HepG2 (cell line): ENCODE results near the gene PCNX1. TPM values are rescaled to one million over a fixed set of nuclear protein-coding genes. Genes with fewer than 3 reads are reported as not detected.
"Not testable (repeated sequence)": the region's sequence is repeated elsewhere in the genome, so short reads cannot be mapped to it uniquely, and the experiment has no call there.

Experiments
- ATAC-seq: fragments of 200-7000 bp; cut with Tn5 transposase; 3 replicates; pipeline ENCODE4 v1.9.1; 2020; ENCODE audit warnings: mild to moderate bottlenecking, moderate library complexity
- BruUV-seq: library from RNA; stranded (reverse); fragments of 400-500 nt; replicated peaks from 2 replicates; lab custom pipeline; 2021; lab: Mats Ljungman, UMichigan
- CTCF ChIA-PET: fragments of 300-600 bp; formaldehyde crosslinking; extraction: SDS; loops from one replicate; lab custom pipeline; 2021; ENCODE audit warnings: low total read pairs, inconsistent platforms, low intra/inter-chr PET ratio; lab: Yijun Ruan, JAX
- POLR2A ChIA-PET: fragments of 350-600 bp; sonication (Branson Sonifier 250); formaldehyde crosslinking; loops from one replicate; lab custom pipeline; 2020; ENCODE audit warnings: antibody characterized with exemption, inconsistent platforms; lab: Yijun Ruan, JAX
- DNase-seq: peaks from one replicate; pipeline ENCODE4 v3.0.0-alpha.2; 2015; ENCODE audit warnings: low spot score
- FAIRE-seq: peaks from 3 replicates; lab custom pipeline; 2011; peaks lifted over from hg19 to GRCh38; lab: Jason Lieb, UNC
- H2AFZ ChIP-seq: one replicate; pipeline ENCODE4 v1.6.1; 2011; ENCODE audit warnings: low read length, inconsistent platforms
- H3K27ac ChIP-seq: fragments of 300-600 bp; 3 replicates; pipeline ENCODE4 v1.8.0; 2011; ENCODE audit warnings: mixed run types, mild to moderate bottlenecking, mixed read lengths, low read length, inconsistent platforms; ENCODE audit not compliant: insufficient read depth; ENCODE audit errors: extremely low read length
- H3K27me3 ChIP-seq, 2 experiments: fragments of 200-600 bp in 1 of 2; 2 replicates in 1 of 2; 3 replicates in 1 of 2; pipeline versions ENCODE4 v1.6.0 to v1.8.0; 2011; ENCODE audit warnings: low read length in 2 of 2, mild to moderate bottlenecking in 2 of 2, moderate library complexity in 2 of 2, inconsistent platforms in 1 of 2; ENCODE audit not compliant: insufficient read depth in 2 of 2, control insufficient read depth in 1 of 2
- H3K36me3 ChIP-seq, 2 experiments: fragments of 200-600 bp in 1 of 2; replicated peaks in 1 of 2; 2 replicates in 1 of 2; 3 replicates in 1 of 2; pipeline versions ENCODE4 v1.5.1 to v1.8.0; 2011; ENCODE audit warnings: low read length in 2 of 2, inconsistent platforms in 1 of 2; ENCODE audit not compliant: insufficient read depth in 2 of 2, control insufficient read depth in 1 of 2
- H3K4me1 ChIP-seq: 2 replicates; pipeline ENCODE4 v1.5.1; 2012; ENCODE audit warnings: low read length, inconsistent platforms; ENCODE audit not compliant: insufficient read depth
- H3K4me2 ChIP-seq: 2 replicates; pipeline ENCODE4 v1.6.0; 2011; ENCODE audit warnings: low read depth, low read length, inconsistent platforms
- H3K4me3 ChIP-seq, 3 experiments: fragments of 200-600 bp in 1 of 3; sonication (generic), shearing (Covaris generic) in 1 of 3; replicated peaks in 1 of 3; 2 replicates each; pipeline ENCODE4 v1.5.1; 2011 to 2016; ENCODE audit warnings: low read length in 3 of 3, inconsistent platforms in 2 of 3, low read depth in 2 of 3, mild to moderate bottlenecking in 2 of 3, control low read depth in 1 of 3, mixed read lengths in 1 of 3; ENCODE audit not compliant: insufficient read depth in 1 of 3
- H3K79me2 ChIP-seq: one replicate; pipeline ENCODE4 v1.6.1; 2011; ENCODE audit warnings: low read length, inconsistent platforms; ENCODE audit not compliant: insufficient read depth
- H3K9ac ChIP-seq: 2 replicates; pipeline ENCODE4 v1.6.0; 2011; ENCODE audit warnings: mild to moderate bottlenecking, low read depth, low read length, inconsistent platforms; ENCODE audit not compliant: insufficient read depth
- H3K9me3 ChIP-seq: 2 replicates; pipeline ENCODE4 v1.5.1; 2012; ENCODE audit warnings: mild to moderate bottlenecking, low read length
- H4K20me1 ChIP-seq: 2 replicates; pipeline ENCODE4 v1.6.0; 2011; ENCODE audit warnings: inconsistent platforms, mild to moderate bottlenecking, low read length, moderate library complexity; ENCODE audit not compliant: insufficient read depth
- CBX5 ChIP-seq: sonication (generic); formaldehyde crosslinking; IDR thresholded peaks from 2 replicates; pipeline ENCODE4 v1.4.0; 2020; ENCODE audit warnings: missing genetic modification reagents, borderline replicate concordance
- DR1 ChIP-seq: sonication (generic); formaldehyde crosslinking; IDR thresholded peaks from 2 replicates; pipeline ENCODE4 v1.8.0; 2021; ENCODE audit warnings: mild to moderate bottlenecking, missing genetic modification reagents, inconsistent platforms
- FOXP4 ChIP-seq: sonication (generic); formaldehyde crosslinking; IDR thresholded peaks from 2 replicates; pipeline ENCODE4 v1.4.0; 2020; ENCODE audit warnings: missing genetic modification reagents
- NCOA2 ChIP-seq: sonication (generic); formaldehyde crosslinking; IDR thresholded peaks from 2 replicates; pipeline ENCODE4 v1.8.0; 2022; ENCODE audit warnings: inconsistent platforms
- PBX3 ChIP-seq: sonication (generic); formaldehyde crosslinking; IDR thresholded peaks from 2 replicates; pipeline ENCODE4 v1.8.1; 2023; ENCODE audit warnings: missing genetic modification reagents, inconsistent platforms, borderline replicate concordance
- PHF5A ChIP-seq: IDR thresholded peaks from one replicate; pipeline ENCODE4 v1.6.1; 2018; ENCODE audit warnings: low read depth, missing genetic modification reagents; ENCODE audit not compliant: unreplicated experiment
- RFXANK ChIP-seq: IDR thresholded peaks from 2 replicates; pipeline ENCODE4 v1.6.1; 2016
- SMAD9 ChIP-seq: sonication (generic); formaldehyde crosslinking; IDR thresholded peaks from 2 replicates; pipeline ENCODE4 v1.5.1; 2020; ENCODE audit warnings: mild to moderate bottlenecking, missing genetic modification reagents
- STAG1 ChIP-seq: sonication (generic); formaldehyde crosslinking; IDR thresholded peaks from 2 replicates; pipeline ENCODE4 v1.4.0; 2020; ENCODE audit warnings: missing genetic modification reagents
- XBP1 ChIP-seq: sonication (generic); formaldehyde crosslinking; IDR thresholded peaks from 2 replicates; pipeline ENCODE4 v1.5.0; 2020; ENCODE audit warnings: missing genetic modification reagents
- ZBTB33 ChIP-seq: sonication (generic); formaldehyde crosslinking; IDR thresholded peaks from 2 replicates; pipeline ENCODE4 v1.4.0; 2020; ENCODE audit warnings: missing genetic modification reagents
- WGBS: methylation state at CpG from one replicate; pipeline ENCODE4 v1.1.6; 2017; ENCODE audit warnings: low lambda C conversion rate; 5-methylcytosine and 5-hydroxymethylcytosine counted together
- in situ Hi-C: cut with HindIII; loops from 2 replicates; pipeline ENCODE4 v1.10.0; 2017; ENCODE audit warnings: low pct_unique_long_range_greater_than_20kb; ENCODE audit not compliant: extremely low pct_ligation_motif_present
- intact Hi-C: fragments of 100-400 bp; cut with micrococcal nuclease; formaldehyde crosslinking; loops from one replicate; pipeline ENCODE4 v1.10.0; 2022; ENCODE audit not compliant: unreplicated experiment
- polyA plus RNA-seq, 8 experiments: library from polyadenylated mRNA; depleted of rRNA in 3 of 8; stranded (reverse) in 7 of 8; unstranded in 1 of 8; fragments of >200 nt; fragmentation: Illumina TruSeq in 4 of 8; extraction: Trizol in 4 of 8; gene quantifications; 2 replicates each; pipeline versions ENCODE4 v1.2.1 to v1.2.3, GENCODE V29; 2011 to 2016; ENCODE audit warnings: low read depth in 4 of 8, missing spikeins in 1 of 8, mixed read lengths in 1 of 8; ENCODE audit not compliant: insufficient read depth in 1 of 8
- total RNA-seq, 5 experiments: library from RNA; depleted of rRNA; stranded (reverse); fragments of >200 nt; fragmentation: Illumina TruSeq; extraction: Trizol; gene quantifications; 2 replicates each; pipeline ENCODE4 v1.2.3, GENCODE V29; 2016; ENCODE audit warnings: low read depth in 1 of 5

The PCNX1 gene
- total and polyA plus RNA-seq, 2 of the 13 experiments (the other 11 are each of a cell fraction or from before 2014, with no cell fraction given), result 24.9 to 30.3 TPM

- no peak for TF ChIP-seq PHF5A (CRISPR knock-in tag)
- TF ChIP-seq DR1 (CRISPR knock-in tag), result no peak
- TF ChIP-seq NCOA2 (CRISPR knock-in tag), result peak; percentile 66
- peak; percentile 30; the same call in 1 of the 2 replicates for TF ChIP-seq FOXP4 (CRISPR knock-in tag)
- TF ChIP-seq XBP1, result no peak
- TF ChIP-seq SMAD9 (CRISPR knock-in tag), result no peak
- TF ChIP-seq RFXANK (CRISPR knock-in tag), result no peak
- no peak for TF ChIP-seq CBX5 (CRISPR knock-in tag)
- no peak for TF ChIP-seq PBX3 (CRISPR knock-in tag)
Measured at GRCh38 chr14:71143381-71144290, 236.4 kb downstream of the PCNX1 start (continued).

- H4K20me1 ChIP-seq, intact Hi-C loops, POLR2A ChIA-PET, H3K9ac ChIP-seq, DNase-seq, BruUV-seq, H3K4me3 ChIP-seq, H2AFZ ChIP-seq, in situ Hi-C loops, H3K4me2 ChIP-seq, CTCF ChIA-PET, H3K79me2 ChIP-seq, H3K36me3 ChIP-seq, H3K27ac ChIP-seq, ATAC-seq, H3K27me3 ChIP-seq, FAIRE-seq: not testable (repeated sequence)
- 65% methylated on average over 5 of the region's 7 CpGs for WGBS
- TF ChIP-seq STAG1 (peak; percentile 34; the same call in 1 of the 2 replicates), ZBTB33 (CRISPR knock-in tag) (peak; percentile 96)
- H3K9me3 ChIP-seq, result peaks cover 34% of the 10 kb centered on the region
- H3K4me1 ChIP-seq, result peaks cover 32% of the 10 kb centered on the region
Measured at GRCh38 chr14:71147335-71147734, 240.1 kb downstream of the PCNX1 start.
